ENCODE data around the gene ANKRD55. TPM values are rescaled to one million over a fixed set of nuclear protein-coding genes. Genes with fewer than 3 reads are reported as not detected.

ANKRD55 gene
- total RNA-seq, 4 donors from 2014 or later, result 0.09 TPM; not detected in 3

GRCh38 chr5:56169281-56169680, 63.8 kb downstream of the ANKRD55 start:
- no peak for TF ChIP-seq CTCF (IDR thresholded peaks at IDR 0.05)
- no peak for TF ChIP-seq POLR2A (IDR thresholded peaks at IDR 0.05)
- H3K4me3 ChIP-seq, result no peak overlapping the region
- peaks cover 8 to 10% (median 10%) of the 10 kb centered on the region in 3 donors for H3K4me1 ChIP-seq
- 68 to 69% methylated on average over 2 of the region's 2 CpGs for WGBS, 2 donors
- H3K36me3 ChIP-seq, result no peaks in the 10 kb centered on the region
- intact Hi-C loops (cut with DNase I), result no loop called here
- no peaks in the 10 kb centered on the region for H3K27me3 ChIP-seq
- DNase-seq, result no peak
- no peaks in the 10 kb centered on the region for H3K9me3 ChIP-seq
- no peak overlapping the region for H3K27ac ChIP-seq

GRCh38 chr5:56168066-56168478, 65.1 kb downstream of the ANKRD55 start:
- Histone ChIP-seq H3K9me3 (no peaks in the 10 kb centered on the region), H3K4me1 (peaks cover 8 to 10% (median 9%) of the 10 kb centered on the region in 3 donors), H3K4me3 (no peak overlapping the region), H3K27me3 (peaks cover 0 to 3% (median 0%) of the 10 kb centered on the region in 4 donors), H3K27ac (no peak overlapping the region), H3K36me3 (no peaks in the 10 kb centered on the region)
- intact Hi-C loops (cut with DNase I), result no loop called here
- 80 to 86% methylated on average over 8 of the region's 8 CpGs for WGBS, 2 donors
- TF ChIP-seq POLR2A (IDR thresholded peaks at IDR 0.05) (no peak), CTCF (IDR thresholded peaks at IDR 0.05) (no peak)
- DNase-seq, result no peak

- H3K4me3 ChIP-seq, result no peak overlapping the region
- peaks cover 3 to 10% (median 3%) of the 10 kb centered on the region in 3 donors for H3K4me1 ChIP-seq
- no peak overlapping the region for H3K27ac ChIP-seq
- H3K27me3 ChIP-seq, result peaks cover 0 to 3% (median 0%) of the 10 kb centered on the region in 4 donors
- H3K9me3 ChIP-seq, result no peaks in the 10 kb centered on the region
- DNase-seq, result no peak
- TF ChIP-seq POLR2A (IDR thresholded peaks at IDR 0.05) (no peak), CTCF (IDR thresholded peaks at IDR 0.05) (no peak)
- intact Hi-C loops (cut with DNase I), result no loop called here
- 57 to 74% methylated on average over 2 of the region's 2 CpGs for WGBS, 2 donors
- no peaks in the 10 kb centered on the region for H3K36me3 ChIP-seq
These were observed 65.6 kb downstream of the ANKRD55 start for GRCh38 chr5:56167519-56167918.

- intact Hi-C loops (cut with DNase I), result no loop called here
- Histone ChIP-seq H3K4me3 (no peak overlapping the region), H3K27ac (no peak overlapping the region), H3K27me3 (peaks cover 0 to 3% (median 0%) of the 10 kb centered on the region in 4 donors), H3K9me3 (no peaks in the 10 kb centered on the region), H3K4me1 (peaks cover 0 to 10% (median 0%) of the 10 kb centered on the region in 3 donors), H3K36me3 (no peaks in the 10 kb centered on the region)
- no peak for TF ChIP-seq POLR2A (IDR thresholded peaks at IDR 0.05)
- no peak for TF ChIP-seq CTCF (IDR thresholded peaks at IDR 0.05)
- WGBS, 2 donors, result 72 to 79% methylated on average over 6 of the region's 6 CpGs
- DNase-seq, result no peak
These were observed 66.3 kb downstream of the ANKRD55 start for GRCh38 chr5:56166671-56167385.

GRCh38 chr5:56164376-56164775, 68.8 kb downstream of the ANKRD55 start:
- Histone ChIP-seq H3K27me3 (peaks cover 0 to 3% (median 0%) of the 10 kb centered on the region in 4 donors), H3K4me3 (no peak overlapping the region), H3K36me3 (no peaks in the 10 kb centered on the region), H3K4me1 (peaks cover 0 to 5% (median 0%) of the 10 kb centered on the region in 3 donors), H3K9me3 (no peaks in the 10 kb centered on the region), H3K27ac (no peak overlapping the region)
- TF ChIP-seq POLR2A (IDR thresholded peaks at IDR 0.05), result no peak
- no peak for TF ChIP-seq CTCF (IDR thresholded peaks at IDR 0.05)
- intact Hi-C loops (cut with DNase I), result no loop called here
- WGBS, 2 donors, result 32 to 38% methylated on average over 3 of the region's 3 CpGs
- DNase-seq, result no peak
